NCI-H1105 (cell line): ENCODE results near the gene TSHZ2.

Source experiments
- DNase-seq: peaks from one replicate; lab custom pipeline; 2025; lab: John Stamatoyannopoulos, UW

TSHZ2 gene, protein sequence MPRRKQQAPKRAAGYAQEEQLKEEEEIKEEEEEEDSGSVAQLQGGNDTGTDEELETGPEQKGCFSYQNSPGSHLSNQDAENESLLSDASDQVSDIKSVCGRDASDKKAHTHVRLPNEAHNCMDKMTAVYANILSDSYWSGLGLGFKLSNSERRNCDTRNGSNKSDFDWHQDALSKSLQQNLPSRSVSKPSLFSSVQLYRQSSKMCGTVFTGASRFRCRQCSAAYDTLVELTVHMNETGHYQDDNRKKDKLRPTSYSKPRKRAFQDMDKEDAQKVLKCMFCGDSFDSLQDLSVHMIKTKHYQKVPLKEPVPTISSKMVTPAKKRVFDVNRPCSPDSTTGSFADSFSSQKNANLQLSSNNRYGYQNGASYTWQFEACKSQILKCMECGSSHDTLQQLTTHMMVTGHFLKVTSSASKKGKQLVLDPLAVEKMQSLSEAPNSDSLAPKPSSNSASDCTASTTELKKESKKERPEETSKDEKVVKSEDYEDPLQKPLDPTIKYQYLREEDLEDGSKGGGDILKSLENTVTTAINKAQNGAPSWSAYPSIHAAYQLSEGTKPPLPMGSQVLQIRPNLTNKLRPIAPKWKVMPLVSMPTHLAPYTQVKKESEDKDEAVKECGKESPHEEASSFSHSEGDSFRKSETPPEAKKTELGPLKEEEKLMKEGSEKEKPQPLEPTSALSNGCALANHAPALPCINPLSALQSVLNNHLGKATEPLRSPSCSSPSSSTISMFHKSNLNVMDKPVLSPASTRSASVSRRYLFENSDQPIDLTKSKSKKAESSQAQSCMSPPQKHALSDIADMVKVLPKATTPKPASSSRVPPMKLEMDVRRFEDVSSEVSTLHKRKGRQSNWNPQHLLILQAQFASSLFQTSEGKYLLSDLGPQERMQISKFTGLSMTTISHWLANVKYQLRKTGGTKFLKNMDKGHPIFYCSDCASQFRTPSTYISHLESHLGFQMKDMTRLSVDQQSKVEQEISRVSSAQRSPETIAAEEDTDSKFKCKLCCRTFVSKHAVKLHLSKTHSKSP (N-terminal part only)

GRCh38 chr20:52972190-52972937 is at the start of gene TSHZ2:
TSS of gene TSHZ2 (plus strand) at chr20:52972358. CDS start at chr20:52973294, 936 bp downstream.
- DNase-seq: peak; percentile 16

DNA sequence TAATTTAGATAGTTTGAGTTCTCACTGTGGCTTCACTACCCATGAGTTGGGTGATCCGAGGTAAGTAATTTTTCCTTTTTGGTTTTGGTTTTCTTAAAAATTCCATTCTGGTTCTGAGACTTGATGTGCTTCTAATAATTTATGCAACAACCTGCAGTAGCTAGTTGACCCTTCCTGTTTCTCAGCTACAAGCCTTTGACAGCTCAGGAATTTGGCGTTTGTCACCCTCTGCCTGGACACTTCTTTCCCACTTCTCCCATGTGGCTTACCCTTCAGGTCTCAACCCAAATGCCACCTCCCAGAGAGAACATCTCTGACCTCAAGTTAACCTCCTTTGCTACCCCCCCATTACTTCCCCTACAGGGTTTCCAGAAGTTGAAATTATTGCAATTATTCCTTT is 49.7 kb upstream of the TSHZ2 start:
- no peak for DNase-seq

DNA sequence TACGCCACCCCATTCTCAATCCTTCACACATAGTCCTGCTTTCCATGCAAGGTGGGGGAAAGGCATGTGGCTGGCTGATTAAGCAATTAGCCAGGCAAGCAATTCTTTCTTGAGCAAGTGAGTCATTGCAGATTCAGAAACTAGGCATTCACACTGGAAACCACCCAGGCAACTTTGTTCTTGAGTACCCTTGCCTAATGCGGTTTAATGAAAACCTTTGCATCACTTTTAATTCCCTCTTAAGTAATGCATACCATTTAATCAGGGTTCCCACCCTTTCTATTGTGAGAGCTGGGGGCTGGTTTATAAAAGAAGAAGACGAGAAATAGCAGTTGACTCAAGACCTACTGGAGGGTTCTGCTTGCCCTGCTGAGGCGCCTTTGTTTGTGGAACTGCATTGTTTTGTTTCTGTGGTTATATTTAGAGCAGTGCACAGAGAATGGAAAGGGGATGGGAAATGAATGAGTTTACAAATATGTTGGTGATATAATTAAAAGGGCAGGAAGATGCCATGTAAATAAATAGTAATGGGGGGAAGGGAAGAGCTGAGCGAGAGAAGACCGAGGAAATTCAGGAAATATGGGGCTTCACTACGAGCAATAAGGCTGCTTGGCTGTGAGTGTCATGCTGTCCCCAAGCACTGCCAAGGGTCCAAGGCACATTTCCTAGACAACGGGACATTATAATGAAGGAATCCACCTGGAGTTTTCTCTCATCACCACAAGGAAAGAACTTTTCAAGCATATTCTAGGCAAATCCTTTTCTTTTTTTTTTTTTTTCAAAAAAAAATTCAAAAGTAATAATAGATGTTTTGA is 48.8 kb upstream of the TSHZ2 start:
- no peak for DNase-seq

- no peak for DNase-seq
Observed at GRCh38 chr20:52924411-52925271, 47.5 kb upstream of the TSHZ2 start.

DNA sequence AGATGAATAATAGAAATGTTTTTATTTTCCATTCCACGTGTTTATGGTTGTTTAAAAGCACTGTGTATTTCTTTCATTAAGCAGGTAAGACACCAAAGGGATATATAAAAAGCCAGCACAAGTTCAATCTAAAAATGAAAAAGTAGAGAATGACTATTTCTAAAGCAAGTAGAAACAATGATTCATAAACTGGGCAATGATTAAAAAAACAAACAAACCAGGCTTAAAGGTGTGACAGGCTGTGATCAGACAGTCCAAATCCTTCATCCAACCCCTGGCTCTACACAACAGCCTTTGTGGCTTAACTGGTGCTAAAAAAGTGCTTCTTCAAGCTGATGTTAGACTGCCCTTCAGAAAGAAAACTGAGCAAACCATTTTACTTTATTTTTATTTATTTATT is 45.7 kb upstream of the TSHZ2 start:
- no peak for DNase-seq

- DNase-seq: no peak
Observed at GRCh38 chr20:52933867-52934266, 38.3 kb upstream of the TSHZ2 start.

- no peak for DNase-seq
Observed at GRCh38 chr20:52936351-52937340, 35.5 kb upstream of the TSHZ2 start.

DNA sequence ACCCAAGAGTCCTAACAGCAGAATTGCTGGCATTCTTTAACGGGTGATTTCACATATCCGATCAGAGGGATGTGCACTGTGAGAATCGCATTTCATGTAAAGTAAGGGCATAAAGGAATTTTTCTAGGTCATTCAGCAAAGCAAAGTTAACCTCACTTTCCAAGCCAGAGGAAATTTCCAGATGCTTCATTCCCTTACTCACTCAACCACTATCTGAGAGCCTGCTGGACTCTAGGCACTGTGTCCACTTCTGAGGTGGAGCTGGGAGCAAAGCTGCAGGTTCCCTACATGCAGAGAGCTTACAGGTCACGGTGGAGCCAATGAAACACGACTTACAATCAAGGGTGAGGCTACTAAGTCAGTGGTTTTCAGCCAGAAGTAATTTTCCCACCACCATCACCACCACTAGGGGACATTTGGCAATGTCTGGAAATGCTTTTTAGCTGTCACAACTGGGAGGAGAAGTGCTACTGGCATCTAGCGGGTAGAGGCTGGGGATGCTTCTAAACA is 34.5 kb upstream of the TSHZ2 start:
- no peak for DNase-seq

GRCh38 chr20:52939141-52939540 is 33.0 kb upstream of the TSHZ2 start:
- DNase-seq: no peak

- no peak for DNase-seq
Observed at GRCh38 chr20:52941808-52942207, 30.4 kb upstream of the TSHZ2 start.

DNA sequence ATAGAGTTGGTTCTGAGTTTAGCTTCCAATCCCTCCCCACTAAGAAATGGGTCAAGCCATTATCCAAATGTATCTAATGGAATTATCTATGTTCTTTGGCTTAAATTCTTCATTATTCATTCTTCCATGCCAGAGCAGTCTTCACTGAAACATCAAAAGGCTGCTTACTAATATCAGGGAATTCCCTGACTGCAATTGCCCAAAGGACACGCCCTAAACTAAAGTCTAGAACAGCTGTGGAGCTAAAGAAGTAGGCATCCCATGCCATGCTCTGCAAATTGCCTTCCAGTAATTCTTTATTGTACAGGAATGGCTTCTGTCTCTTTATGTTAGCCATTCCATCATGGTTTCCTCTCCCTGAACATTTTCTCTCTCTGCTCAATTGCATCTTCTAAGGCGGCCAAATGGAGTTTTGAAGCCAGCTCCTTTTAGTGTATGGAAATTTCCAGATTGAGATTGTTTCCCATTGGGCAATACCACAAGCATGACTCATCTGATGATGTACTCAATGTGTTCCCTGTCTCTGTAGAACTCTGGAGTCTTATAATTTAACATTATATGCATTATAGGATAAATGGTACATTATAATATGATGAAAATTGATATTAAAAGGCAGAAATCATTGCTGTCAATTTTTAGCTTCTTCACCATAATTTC is 28.8 kb upstream of the TSHZ2 start:
- DNase-seq: no peak

DNA sequence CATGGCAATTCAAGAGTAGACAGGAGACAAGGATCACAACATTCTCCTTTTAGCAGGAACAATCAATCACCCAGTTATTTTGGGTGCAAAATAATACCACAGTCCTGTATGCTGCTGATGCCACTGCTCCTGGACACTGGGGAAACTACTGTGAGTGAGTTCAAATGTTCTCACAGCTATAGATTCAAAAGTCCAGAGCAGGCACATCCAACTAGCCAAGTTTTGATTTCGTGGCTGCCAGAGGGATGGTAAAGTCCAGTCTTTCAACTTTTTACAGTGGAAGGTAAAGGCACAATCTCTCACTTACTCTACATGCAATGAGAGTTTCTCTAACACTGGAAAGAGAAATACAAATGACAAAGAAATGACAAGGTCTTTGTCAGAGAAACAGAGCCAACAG is 26.9 kb upstream of the TSHZ2 start:
- DNase-seq: no peak

DNA sequence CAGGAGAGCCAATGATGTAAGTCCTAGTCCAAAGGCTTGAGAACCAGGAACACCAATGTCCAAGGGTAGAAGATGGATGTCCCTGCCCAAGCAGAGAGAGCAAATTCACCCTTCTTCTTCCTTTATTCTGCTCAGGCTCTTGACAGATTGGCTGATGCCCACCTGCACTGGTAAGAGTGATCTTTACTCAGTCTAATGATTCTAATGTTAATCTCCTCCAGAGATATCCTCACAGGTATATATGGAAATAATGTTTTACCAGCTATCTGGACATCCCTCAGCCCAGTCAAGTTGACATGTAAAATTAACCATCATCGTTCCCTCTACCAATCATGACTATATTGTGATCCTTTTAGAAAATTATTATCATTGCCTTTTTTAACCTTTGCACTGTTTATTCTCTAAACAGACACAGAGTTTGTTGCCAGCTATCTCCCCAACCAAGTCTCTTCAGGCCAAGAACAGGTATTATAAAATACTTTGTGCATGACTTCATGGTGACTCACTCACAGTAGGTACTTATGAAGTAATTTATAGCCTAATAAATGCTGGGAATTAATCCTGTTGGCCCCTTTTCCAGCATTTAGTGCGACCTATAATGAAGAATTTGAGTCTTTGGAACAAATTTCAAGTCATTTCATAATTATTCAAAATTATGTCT is 26.2 kb upstream of the TSHZ2 start:
- peak; percentile 73 for DNase-seq

DNA sequence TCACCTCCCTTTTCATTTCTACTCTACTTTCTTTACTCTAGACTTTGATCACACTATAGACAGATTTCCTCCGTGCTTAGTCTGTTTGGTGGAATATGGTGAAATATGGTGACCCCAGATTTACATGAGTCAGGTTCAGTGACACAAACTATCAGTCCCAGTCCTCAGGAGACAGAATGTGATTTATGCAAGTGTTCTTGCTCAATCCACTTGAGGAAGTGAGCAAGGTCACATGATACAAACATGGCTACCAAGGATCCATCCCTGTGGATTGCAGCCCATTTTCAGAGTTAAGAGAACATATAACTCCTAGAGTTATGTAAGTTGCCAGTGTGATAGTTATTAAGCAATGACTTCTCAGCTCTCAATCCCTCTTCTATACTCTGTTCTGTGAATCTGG is 23.7 kb upstream of the TSHZ2 start:
- DNase-seq: no peak

DNA sequence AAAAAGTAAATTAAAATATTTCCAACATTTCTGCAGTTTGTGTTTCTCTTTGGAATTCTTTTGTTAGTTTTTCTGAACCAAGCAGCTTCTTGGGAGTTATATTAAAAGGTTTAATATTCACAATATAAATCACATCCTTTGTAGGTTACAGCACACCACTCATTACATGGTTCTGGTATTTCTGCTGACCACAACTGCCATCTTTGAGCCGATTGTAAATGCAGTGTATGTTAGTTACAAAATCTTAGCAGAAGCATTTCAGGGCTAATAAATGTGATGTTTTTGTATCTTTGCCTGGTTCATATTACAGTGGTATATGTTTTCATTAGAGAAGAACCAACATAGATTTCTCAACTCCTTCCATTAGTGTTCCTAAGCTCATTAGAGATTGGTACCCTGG is 19.1 kb upstream of the TSHZ2 start:
- DNase-seq: no peak

DNA sequence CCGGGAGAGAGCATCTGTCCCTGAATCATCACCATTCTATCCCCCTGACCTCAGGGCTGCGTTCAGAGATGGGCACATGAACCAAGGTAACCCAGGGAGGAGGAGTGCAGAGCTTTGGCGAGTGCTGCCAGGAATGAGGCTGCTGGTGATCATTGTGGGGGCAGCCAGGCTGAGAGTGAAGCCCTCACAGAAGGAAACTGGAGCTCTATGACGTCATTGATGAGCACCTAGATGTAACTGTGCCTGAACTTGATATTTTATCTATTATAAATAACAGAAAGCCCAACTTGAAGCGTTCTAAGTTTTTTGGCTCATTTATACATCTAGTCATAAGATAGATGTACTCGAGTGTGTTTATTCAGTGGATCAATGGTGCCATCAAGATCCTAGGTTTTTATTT is 17.3 kb upstream of the TSHZ2 start:
- no peak for DNase-seq

DNA sequence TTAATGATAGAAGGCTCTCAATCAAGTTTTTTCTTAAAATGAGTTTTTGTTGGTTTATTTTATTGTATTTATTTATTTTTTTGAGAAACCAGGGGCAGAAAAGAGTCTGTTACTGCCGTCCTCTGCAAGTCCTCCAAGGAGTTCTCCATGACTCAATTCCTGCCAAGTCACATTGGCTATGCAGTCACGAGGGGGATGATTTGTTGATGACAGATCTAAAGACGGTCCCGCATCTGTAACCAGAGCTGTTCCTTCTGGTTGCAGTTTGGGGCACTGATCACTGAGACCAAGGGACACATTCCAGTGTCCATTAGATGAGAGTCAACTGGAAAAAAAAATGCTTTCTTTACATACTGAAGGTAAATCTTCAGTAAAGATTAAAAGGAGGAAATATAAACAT is 13.9 kb upstream of the TSHZ2 start:
- DNase-seq: no peak

DNA sequence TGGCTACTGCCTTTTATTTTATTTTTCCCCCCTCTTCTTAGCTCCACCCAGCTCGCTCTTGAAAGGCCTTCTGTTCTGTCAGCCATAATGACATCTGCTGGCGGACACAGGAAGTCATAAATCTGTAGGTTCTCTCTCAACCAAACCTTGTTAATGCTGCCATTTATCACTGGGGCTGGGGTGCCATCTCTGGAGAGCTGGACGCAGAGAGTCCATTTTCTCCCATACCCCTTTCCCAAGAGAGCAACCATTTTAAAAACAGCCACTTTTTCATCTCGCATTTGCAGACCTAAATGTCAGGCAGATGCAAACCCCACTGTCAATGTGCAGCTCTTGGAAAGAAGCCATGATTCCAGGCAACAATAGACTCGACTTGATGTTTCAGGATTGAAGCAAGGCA is 13.0 kb upstream of the TSHZ2 start:
- peak; percentile 70 for DNase-seq
